NCI-H1105 (cell line): ENCODE results near the gene UNC5C.

Experiments used
- DNase-seq: peaks from one replicate; lab custom pipeline; 2025; lab: John Stamatoyannopoulos, UW

Gene UNC5C

DNA sequence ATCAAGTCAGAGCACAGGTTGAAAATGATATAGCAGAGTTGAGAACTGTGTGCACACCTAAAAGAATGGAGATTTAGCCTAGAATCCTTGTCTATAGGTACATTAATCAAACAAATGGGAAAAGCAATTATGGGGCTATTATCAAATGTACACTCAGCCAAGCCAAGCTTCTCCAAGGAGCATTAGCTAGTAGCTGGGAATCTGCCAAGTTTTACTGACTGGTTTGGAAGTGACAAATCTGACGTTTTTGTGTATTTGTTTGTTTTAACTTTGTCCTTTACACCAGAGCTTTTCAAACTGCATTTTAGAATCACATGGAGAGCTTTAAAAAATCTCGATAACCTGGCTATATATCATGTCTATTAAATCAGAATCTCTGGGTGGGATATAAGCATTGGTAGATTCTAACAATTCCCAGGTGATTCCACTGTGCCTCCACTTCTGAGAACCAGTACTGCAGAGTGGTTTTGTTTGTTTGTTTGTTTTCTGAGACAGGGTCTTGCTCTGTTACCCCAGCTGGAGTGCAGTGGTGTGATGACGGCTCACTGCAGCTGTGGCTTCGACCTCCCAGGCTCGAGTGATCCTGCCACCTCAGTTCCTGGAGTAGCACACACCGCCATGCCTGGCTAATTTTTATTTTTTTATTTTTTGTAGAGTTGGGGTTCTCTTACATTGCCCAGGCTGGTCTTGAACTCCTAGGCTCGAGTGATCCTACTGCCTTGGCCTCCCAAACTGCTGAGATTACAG lies 279.8 kb downstream of the UNC5C start:
- peak; percentile 74 for DNase-seq

DNA sequence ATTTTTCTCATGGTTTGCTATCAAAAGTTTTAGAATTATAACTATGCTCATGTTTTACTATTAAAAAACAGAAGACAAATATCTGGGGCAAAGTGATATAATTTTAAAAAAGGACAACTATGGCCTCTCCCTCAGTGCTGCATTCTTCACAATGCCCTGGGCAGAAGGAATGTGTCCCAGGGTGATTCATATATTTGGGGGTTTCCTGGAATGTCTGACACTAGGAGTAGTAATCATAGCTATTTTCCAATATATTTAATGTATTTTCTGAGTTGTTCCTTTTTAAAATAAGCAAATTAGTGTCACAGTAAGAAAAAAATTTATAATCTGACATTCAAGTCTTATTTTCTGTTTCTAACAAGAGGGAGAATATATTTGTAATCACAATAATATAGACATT lies 281.7 kb downstream of the UNC5C start:
- DNase-seq = no peak

DNA sequence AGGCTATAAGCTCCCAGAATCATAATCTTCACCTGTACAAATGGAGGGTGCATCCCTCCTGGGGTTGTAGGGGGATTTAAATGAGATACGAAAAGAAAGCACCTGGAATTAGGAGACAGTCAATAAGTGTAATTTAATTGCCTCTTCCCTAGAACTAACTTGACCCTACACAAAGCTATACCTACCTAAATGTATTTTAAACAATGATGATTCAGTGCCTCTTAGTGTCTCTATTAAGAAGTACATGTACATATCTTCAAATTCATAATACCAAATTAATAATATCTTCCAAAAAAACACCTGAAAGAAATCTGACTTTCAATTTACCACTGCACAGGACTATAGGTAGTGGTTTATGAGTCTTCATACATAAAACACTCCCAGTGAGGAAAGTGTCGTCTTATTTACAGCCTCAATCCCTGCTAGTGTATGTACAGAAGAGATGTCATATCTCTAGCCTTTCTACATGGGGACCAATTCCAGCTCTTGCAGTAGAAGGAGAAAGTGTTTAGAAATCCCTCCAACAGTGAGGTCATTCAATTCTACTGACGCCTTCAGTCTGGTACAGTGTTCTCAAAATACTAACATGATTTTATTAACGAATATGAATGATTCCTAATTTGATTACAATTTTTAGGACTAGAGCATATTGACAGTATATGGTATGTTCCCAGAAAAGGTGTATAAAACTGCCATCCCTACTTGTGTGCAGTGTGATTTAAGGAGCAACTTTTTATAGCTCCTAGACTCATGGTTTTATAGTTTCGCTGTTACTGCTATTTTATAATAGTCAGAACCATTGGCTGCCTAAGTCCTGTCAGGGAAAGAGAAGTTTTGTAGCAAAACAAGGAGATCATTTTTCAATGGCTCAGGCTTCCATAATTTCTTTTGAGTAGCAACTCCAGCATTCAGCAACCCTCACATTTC lies 282.7 kb downstream of the UNC5C start:
- no peak for DNase-seq

DNA sequence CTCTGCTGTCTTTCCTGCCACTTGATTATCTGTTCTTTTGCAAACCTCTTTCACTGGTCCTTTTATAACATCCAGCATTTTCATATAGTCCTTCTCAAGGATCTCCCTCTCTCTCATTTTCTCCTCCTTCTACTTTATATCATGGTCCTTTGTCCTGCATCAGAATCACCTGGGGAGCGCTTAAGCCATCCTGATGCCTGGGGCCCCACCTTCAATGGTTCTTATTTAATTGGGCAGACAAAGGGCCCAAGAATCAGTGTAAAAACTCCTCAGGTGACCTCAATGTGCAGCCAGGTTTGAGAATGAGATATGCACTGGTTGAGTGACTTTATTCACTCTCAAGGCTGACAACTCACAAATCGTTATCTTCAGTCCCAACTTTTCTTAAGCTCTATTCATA lies 283.9 kb downstream of the UNC5C start:
- no peak for DNase-seq

DNA sequence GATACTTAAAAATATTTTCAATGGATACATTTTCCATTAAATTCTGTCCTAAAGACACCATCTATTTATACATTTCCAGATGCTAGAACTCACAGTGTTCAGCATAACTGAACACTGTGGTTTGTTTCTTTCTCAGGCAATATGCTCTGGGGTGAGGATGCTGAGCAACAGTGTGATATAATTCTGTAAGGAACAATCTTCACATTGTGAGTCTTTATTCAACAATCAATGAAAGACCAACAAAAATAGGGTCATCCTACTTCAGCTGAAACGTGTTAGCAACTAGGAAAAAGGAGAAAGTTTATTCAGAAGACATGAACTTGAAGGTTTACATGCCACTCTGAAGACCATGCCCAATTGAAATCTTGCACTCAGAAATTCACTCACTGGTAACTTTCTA lies 284.8 kb downstream of the UNC5C start:
- DNase-seq = no peak

DNA sequence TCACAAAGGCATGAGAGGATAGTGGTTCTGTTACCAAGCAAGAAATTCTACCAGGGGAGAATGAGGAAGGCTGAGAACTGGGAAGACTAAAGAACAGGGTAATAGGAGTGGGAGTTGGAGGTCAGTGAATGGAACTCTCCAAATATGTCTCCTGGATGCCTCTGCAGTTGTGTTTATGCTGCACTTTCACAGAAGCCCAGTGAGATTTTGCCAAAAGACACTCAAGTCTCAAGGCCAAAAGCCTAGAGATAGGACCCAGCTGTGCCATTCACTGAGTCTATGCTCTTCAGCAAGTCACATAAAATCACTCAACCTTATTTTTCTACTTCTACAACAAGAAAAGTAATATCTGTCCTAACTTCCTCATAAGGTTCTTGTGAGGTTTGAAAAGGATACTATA lies 285.4 kb downstream of the UNC5C start:
- no peak for DNase-seq

DNA sequence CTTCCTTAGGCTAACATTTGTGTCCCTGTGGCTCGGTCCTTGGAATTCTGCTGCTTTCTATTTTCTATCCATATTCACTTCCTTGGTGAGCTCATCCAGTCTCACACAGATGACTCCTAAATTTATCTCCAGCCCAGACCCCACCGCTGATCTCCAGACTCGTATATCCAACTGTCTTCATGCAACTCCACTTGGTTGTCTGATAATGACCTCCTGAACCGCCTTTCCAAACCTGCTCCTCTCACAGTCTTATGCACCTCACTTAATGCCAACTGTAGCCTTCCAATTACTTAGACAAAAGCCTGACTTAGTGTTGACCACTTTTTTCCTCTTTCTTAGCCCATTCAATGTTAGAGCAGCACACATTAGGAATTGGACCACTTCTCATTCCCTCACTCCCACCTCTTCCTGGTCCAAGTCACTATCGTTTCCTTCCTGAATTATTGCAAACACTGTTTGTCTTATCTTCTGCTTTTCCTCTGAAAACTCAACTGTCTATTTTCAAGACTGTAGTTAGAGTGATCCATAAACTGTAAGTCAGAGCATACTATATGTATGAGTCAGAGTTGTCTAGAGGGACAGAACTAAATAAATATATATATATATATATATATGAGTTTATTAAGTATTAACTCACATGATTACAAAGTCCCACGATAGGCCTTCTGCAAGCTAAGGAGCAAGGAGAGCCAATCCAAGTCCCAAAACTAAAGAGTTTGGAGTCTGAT lies 292.5 kb downstream of the UNC5C start:
- no peak for DNase-seq

DNA sequence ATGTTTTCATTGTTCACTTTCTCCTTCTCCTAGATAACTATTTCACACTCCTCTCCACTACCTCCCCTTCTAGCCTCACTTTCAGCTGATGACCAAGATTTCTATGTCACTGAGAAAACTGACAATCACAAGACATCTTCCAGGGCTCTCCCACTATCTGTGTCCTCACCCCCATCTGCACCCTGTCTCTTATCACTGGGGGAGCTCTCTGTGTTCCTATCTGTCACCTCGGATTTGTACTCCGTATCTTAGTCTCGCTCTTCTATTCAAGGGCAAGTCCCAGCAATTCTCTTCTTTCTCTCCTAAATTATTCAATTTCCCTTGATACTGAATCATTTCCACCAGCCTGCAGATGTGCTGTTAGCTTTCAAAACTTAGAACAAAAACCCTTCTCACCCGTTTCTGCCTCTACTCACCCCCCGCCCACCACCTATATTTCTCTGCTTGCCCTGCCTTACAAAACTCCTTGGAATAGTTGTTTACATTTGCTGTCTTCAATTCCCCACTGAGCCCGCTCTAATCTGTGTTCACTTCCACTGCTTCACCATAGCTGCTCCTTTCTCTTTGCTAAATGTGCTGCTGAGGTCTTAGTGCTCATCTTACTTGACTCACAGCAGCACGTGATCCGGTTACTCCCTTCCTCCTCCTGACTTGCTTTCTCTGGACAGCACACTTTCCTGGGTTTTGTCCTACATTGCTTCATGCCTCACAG lies 293.2 kb downstream of the UNC5C start:
- no peak for DNase-seq

DNA sequence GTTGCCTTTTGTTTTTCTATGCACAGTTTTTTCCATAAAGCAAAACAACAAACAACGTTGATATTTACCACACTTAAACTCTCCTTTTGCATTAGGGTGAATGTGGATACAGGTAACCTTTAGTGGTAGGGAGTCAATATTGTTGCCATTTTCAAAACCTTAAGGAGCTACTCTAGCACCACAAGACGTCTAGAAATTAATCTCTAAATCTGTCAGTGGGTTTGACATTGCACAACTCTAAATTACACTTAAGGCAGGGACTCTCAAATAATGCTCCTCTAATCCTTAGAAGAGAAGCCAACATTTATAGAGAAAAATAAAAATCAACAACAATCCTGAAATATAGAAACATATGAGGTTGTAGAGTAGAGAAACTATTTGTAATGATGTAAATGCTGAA lies 297.2 kb downstream of the UNC5C start:
- no peak for DNase-seq

DNA sequence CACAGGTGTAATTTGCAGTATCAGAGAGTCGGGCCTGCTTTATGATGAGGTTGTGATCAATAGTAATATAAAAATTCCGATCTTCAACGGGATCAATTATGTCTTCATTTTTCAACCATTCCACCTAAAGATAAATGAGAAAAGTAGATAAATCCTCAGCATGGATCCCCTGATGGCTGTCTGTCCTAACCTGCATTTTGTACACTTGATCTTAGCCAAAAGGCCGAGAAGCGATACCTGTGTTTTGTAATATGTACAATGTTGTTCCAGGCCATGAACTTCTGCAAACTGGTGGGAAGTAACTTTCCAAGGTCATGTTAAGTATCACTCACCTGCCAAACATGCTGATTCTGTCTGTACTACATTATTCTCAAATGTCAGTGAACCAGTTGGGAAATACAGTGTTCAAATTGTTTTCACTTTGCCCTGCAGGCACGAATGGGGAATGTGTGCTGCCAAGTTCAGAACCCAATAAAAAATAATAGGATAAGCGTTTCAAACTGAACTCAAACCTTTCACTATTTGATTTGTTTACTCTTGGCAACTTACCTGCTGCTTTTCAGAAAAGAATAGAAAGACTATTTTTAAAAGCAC lies 298.1 kb downstream of the UNC5C start:
- DNase-seq = peak; percentile 8

DNA sequence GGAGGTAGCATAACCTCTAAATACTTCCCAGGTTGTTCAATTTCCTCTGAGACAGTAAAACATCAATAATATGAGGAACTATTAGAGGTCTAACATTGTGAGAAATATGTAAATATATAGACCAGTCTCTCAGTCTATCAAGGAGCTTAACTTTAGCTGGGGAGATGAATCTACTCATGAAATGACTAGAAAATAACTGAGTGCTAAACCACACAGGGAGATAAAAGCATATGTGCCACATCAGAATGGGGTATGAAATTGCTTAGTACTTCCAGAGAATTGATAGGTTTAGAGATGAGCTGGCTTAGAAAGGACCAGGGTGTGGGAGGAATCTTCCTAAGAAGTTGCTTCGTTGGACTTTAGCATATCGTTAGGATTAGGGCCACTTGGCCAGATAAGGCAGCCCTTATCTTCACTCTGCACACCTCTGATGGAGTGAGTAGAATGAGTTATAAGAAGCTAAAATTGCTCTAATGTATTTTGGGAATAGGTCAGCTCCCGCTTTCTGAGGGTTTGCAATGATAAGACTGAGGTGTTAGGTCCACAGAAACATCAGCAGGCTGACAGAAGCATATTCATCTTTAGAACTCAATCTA lies 299.2 kb downstream of the UNC5C start:
- no peak for DNase-seq

DNA sequence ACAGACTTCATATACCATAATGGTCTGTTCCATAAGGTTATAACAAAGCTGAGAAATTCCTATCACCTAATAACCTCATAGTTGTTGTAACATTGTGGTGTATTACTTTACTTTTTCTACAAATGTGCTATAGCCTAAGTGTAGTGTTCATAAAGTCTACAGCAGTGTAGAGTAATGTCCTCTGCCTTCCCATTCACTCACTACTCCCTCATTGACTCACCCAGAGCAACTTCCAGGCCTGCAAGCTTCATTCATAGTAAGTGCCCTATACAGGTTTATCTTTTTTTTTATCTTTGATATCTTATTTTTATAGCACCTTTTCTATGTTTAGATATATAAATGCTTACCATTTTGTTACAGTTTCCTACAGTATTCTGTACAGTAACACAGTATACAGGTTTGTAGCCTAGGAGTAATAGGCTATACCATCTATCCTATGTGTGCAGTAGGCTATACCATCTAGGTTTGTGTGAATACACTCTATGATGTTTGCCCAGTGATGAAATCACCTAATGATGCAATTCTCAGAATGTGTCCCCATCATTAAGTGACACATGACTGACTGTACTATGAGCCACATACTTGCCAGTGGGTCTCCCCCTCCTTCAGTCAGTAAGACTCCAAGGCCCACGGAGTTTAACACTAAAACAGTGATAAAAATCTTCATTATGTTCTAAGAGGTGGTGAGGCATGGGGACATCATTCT lies 299.9 kb downstream of the UNC5C start:
- no peak for DNase-seq

DNA sequence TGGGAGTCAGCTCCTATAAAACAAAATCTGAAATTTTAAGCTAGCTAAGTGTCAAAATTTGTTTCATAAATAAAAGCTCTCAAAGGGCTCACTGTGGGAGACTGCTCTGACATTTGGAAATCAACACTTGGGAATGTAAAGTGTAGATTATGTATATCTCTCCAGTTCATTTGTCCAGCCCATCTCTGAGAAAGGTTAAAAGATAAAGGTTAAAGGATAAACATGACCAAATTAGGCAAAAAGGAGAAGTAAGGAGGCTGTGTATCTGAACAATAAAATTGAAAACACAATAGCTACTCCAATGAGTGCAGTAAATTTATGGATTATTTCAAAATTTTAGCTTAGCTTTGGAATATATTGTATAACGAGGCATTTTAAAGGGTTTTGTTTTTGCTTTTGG lies 304.9 kb downstream of the UNC5C start:
- no peak for DNase-seq

DNA sequence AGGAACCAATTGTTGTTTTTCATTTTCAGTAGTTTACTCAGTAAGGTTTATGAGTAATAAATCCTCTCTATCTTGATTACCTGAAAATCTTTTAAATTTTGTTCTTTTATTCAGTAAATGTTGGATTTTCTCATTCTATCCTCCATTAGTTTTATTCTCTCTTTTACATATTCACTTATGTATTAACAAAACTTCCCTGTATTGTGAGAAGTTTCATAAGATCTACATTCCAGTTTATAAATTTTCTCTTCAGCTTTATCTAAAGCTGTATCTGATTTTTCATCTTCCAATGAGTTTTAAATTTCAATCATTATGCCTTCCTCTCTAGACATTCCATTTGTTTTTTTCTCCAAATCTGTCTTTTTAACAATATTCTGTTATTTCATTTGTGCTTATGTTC lies 310.2 kb downstream of the UNC5C start:
- DNase-seq = no peak

DNA sequence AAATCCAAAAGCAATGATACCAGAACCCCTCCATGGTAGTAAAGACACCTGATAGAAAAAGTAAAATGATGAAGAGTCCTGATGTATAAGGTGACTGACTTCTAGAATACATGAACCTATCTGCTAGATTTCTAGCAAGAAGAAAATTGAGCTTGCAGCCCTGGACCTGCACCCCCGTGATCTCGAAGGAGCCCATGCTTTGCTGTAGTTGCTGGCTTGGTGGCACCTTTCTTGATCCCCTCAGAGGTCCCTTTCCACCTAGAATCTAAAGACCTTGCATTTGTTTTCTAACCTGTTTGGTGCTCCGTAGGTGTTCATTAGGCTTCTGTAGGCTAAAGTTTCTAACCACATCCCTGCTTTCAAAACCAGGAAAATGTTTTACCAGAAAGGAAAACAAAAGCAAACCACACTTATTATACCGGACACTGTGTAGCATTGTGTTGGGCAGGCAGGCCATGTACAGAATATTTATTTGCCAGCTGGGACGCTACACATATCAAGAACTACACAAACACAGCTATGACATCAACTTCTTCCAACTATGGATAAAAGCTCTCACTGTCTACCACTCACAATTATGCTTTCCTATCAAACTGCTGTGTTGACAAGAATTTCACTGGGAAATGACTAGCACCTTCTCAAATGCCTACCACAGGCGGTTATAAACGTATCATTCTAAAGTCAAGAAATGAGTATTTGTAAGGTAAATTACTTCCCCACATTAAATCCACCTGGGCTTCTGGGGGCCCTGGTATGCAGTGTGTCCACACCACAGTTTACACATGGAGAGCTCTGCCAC lies 316.2 kb downstream of the UNC5C start:
- no peak for DNase-seq

DNA sequence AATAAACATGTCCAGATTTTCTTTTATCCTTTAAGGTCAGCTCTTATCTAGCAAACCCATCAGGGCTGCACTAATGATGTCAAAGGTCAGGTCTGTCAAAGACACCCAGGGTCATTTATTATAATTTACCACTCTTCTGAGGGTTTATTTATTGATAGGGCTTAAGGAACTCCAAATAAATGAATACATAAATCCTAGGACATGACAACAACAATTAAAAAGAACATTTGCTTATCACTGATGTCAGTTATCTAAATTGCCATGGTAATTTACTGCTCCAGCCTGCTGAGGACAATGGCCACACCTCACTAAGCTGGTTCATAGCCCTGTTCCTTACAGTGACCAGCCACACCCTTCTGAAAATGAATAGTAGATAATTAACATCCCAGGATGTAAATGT lies 317.1 kb downstream of the UNC5C start:
- DNase-seq = no peak

DNA sequence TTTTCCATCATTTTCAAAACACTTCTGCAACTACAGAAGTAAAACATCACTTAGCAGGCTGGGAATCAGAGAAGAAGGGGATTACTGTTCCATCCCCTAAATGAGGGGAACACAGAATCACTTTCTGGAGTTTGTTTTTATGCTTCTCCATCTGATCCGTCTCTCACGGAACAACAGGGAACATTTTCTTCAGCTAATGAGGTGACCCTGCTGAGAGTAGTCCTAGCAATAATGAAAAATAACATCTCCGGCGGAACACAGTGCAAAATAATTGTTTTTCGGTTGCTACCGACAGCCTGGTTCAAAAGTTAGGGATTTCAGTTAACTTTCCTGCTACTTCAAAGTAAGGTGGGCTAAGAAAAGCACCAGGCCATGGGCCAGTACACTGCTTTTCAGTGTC lies 322.9 kb downstream of the UNC5C start:
- DNase-seq = no peak

DNA sequence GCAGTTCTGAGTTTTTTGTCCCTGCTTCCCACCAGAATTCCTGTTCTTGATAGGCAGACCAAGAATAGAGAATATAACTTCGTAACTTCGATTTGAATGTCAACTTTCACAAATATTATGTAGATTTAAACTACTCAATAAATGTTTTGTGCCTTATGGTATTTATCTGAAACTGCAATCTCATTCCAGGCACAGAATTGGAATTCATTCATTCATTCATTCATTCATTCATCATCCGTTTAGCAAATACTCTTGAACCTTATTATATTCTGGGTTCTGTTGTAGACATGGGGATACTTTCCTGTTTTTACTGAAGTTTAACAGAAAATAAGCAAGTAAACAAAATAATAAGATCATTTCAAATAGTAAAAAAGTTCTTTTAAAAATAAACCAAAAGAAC lies 324.4 kb downstream of the UNC5C start:
- DNase-seq = no peak
